Activated naive CD4-positive, alpha-beta T cell treated with anti-CD3 and anti-CD28 coated beads for 36 hours (primary cell): ENCODE data around the gene CACNA1I. TPM values are rescaled to one million over a fixed set of nuclear protein-coding genes. Genes with fewer than 3 reads are reported as not detected.

Experiments
- CTCF ChIA-PET: fragments of 350-600 bp; sonication (Branson Sonifier 250); formaldehyde crosslinking; loops from one replicate; lab custom pipeline; 2021; ENCODE audit warnings: antibody characterized with exemption; lab: Charles Lee
- DNase-seq: peaks from one replicate; pipeline ENCODE4 v3.0.0-alpha.2; 2020
- H3K27ac Mint-ChIP-seq: one replicate; pipeline ENCODE4 v1.8.0; 2021; ENCODE audit warnings: mild to moderate bottlenecking, mixed read lengths
- H3K27me3 Mint-ChIP-seq: one replicate; pipeline ENCODE4 v1.8.0; 2021; ENCODE audit warnings: low read depth, mixed read lengths
- H3K36me3 Mint-ChIP-seq: one replicate; pipeline ENCODE4 v1.8.0; 2021; ENCODE audit warnings: low read depth, mixed read lengths
- H3K4me1 Mint-ChIP-seq: one replicate; pipeline ENCODE4 v1.8.0; 2021; ENCODE audit warnings: low read depth, mixed read lengths
- H3K4me3 Mint-ChIP-seq: one replicate; pipeline ENCODE4 v1.8.0; 2021; ENCODE audit warnings: mild to moderate bottlenecking, moderate library complexity, mixed read lengths
- H3K9me3 Mint-ChIP-seq: one replicate; pipeline ENCODE4 v1.8.0; 2021; ENCODE audit warnings: mixed read lengths
- intact Hi-C: fragments of 100-400 bp; cut with micrococcal nuclease; formaldehyde crosslinking; loops from one replicate; pipeline ENCODE4 v1.15.1; 2023
- total RNA-seq, 2 experiments: library from RNA; stranded (reverse); gene quantifications; one replicate each; pipeline ENCODE4 v1.2.3, GENCODE V29; 2021

Gene CACNA1I
- total RNA-seq, 2 experiments from 2014 or later, result 0.27 to 0.31 TPM

DNA sequence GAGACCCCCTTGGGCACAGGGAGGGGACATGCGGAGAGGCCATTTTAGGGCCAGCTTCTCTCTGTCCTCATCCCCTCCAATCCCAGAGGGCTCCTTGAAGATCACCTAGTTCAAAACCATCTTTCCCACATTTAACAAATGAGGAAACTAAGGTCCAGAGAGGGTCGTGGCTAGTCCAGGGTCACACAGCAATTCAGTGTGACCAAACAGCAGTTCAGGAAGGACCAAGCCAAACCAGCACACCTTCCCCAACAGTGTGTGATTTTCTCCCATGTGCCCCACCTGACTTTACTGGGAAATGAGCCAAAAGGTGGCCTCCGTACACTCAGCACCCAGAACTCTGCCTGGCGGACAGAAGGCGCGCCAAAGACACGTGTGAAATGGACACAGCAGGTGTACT is 51.3 kb downstream of the CACNA1I start:
- Mint-ChIP-seq H3K4me3 (no peak overlapping the region), H3K36me3 (no peaks in the 10 kb centered on the region), H3K27ac (no peak overlapping the region), H3K9me3 (no peaks in the 10 kb centered on the region), H3K27me3 (no peaks in the 10 kb centered on the region), H3K4me1 (peaks cover 10% of the 10 kb centered on the region)
- CTCF ChIA-PET, result interaction anchor here (0.6 to 1.5 kb wide), 8 partner anchors 8 to 403 kb away, joined by 3 to 5 read pairs (median 3); no protein-coding TSS in a partner anchor
- DNase-seq, result no peak
- intact Hi-C loops, result loop anchor here (2.0 kb wide), 2 partner anchors 319 to 403 kb away; no protein-coding TSS in a partner anchor

DNA sequence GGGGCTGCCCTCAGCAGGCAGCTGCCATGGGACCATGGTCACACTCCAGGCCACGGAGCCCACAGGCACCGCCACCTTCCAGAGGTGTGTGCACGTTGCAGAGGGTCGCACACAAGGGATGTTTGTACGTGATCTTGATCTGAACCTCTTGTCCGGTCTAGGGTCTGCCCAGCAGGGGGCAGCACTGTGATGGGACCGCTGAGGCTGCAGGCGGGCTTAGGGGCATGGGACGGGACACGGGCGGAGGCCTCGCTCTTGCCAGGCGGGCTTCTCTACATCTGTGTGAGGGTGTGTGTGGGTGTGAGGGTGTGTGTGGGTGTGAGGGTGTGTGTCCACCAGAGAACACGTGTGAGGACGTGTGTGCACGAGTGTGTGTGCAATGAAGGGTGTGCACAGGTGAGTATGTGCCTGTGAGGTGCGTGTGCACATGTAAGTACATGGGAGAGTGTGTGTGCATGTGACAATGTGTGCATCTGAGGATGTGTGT is 52.4 kb downstream of the CACNA1I start:
- intact Hi-C loops, result loop anchor here (2.0 kb wide), 2 partner anchors 318 to 402 kb away; no protein-coding TSS in a partner anchor
- Mint-ChIP-seq H3K9me3 (no peaks in the 10 kb centered on the region), H3K27me3 (no peaks in the 10 kb centered on the region), H3K4me3 (no peak overlapping the region), H3K36me3 (no peaks in the 10 kb centered on the region), H3K4me1 (peaks cover 4% of the 10 kb centered on the region), H3K27ac (no peak overlapping the region)
- peak; percentile 82 for DNase-seq
- CTCF ChIA-PET, result interaction anchor here (0.6 to 1.5 kb wide), 6 partner anchors 14 to 402 kb away, joined by 3 to 4 read pairs (median 3); no protein-coding TSS in a partner anchor

DNA sequence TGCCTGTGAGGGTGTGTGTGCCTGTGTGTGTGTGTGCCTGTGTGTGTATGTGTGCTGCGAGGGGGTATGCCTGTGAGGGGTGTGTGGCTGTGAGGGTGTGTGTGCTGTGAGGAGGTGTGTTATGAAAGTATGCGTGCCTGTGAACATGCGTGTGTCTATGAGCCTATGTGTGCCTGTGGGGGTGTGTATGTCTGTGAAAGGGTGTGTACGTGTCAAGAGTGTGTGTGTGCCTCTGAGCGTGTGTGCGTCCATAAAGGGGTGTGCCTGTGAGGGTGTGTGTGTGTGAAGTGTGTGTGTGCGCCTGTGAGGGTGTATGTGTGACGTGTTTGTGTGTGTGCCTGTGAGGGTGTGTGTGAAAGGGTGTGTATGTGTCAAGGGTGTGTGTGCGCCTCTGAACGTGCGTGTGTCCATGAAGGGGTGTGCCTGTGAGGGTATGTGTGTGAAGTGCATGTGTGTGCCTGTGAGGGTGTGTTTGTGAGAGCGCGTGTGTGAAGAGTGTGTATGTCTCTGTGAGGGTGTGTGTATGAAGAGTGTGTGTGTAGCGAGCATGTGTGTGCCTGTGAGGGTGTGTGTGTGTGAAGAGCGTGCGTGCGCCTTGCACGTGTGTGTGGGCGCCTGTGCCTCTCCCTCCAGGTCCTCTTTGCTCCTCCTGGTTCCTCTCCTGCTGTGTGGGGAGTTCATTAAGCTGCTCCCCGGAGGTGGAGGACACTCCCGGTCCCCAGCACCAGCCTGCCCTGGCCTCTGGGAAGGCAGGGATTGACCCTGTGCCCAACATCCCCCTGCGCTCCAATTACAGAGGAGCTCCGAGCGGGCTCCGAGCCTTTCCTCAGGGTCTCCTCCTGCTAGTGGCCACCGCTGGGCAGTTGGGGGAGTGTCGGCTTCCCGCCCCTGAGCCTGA is 53.3 kb downstream of the CACNA1I start:
- no peaks in the 10 kb centered on the region for H3K27me3 Mint-ChIP-seq
- no peaks in the 10 kb centered on the region for H3K4me1 Mint-ChIP-seq
- CTCF ChIA-PET, result interaction anchor here (0.5 to 1.0 kb wide), 4 partner anchors 15 to 340 kb away, joined by 3 to 4 read pairs (median 3); no protein-coding TSS in a partner anchor
- no peaks in the 10 kb centered on the region for H3K9me3 Mint-ChIP-seq
- H3K4me3 Mint-ChIP-seq, result no peak overlapping the region
- intact Hi-C loops, result loop anchor here (2.0 kb wide), 2 partner anchors 317 to 401 kb away; no protein-coding TSS in a partner anchor
- H3K27ac Mint-ChIP-seq, result no peak overlapping the region
- H3K36me3 Mint-ChIP-seq, result no peaks in the 10 kb centered on the region
- no peak for DNase-seq

DNA sequence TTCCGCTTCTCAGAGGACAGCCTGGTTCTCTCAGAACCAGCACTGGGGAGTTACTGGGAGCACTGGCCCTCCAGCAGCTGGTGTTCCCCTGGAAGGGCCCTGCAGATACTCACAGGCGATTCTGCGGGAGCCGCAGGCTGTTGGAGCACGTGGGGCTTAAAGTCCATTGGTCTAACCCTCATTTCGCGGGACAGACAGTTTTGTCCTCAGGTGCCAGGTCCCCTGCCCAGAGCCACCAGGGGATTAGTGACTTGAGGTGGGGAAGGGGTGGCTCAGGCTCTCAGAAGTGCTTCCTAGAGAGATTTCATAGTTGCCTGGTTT is 53.9 kb downstream of the CACNA1I start:
- no peaks in the 10 kb centered on the region for H3K9me3 Mint-ChIP-seq
- DNase-seq, result no peak
- H3K4me3 Mint-ChIP-seq, result no peak overlapping the region
- H3K36me3 Mint-ChIP-seq, result no peaks in the 10 kb centered on the region
- CTCF ChIA-PET, result interaction anchor here (0.5 to 1.0 kb wide), 5 partner anchors 16 to 339 kb away, joined by 3 to 4 read pairs (median 3); no protein-coding TSS in a partner anchor
- intact Hi-C loops, result no loop called here
- H3K27ac Mint-ChIP-seq, result no peak overlapping the region
- no peaks in the 10 kb centered on the region for H3K4me1 Mint-ChIP-seq
- no peaks in the 10 kb centered on the region for H3K27me3 Mint-ChIP-seq

DNA sequence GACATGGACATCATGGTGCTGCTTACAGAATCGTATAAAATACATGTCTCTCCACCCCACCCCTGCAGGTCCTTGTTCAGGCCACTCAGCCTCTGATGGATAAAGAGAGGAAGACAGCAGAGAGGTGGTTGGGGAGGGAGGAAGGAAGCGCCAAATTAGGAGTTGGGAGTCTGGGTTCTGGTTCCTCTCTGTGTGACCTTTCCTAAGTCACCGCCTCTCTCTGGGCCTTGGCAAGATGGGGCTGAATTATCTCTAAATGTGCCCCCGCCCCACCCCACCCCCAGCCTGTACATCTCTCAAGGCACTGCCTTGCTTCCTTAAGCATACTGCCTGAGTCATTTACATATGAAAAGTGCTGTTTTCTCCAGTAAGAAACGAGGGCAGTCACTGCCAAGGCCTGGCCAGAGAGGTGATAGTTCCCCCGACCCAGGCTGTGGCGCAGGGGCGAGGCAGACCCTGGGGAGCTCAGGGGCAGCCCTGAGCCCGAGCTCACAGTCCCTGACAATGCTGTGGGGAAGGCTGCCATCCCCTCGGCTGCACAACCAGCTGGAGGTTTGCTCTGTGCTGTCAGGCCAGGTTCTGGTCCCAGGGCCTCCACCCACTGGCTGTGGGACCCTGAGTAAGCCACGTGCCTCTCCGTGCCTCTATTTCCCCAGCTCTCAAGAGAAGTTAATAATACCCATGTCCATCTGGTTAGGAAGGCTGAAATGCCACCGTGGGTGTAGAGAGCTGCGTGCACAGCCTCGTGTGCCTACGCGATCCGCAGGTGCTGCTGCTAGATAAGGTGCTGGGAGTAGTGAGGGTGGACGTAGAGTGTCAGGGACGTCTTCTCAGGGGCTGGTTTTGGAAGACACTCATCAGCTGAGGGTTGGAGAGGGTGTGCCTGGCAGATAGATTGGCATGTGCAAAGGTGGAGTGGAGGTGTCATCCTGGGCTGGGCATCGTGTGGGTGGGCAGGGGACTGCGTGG is 55.3 kb downstream of the CACNA1I start:
- Mint-ChIP-seq H3K27ac (no peak overlapping the region), H3K9me3 (no peaks in the 10 kb centered on the region), H3K4me1 (no peaks in the 10 kb centered on the region), H3K4me3 (no peak overlapping the region), H3K27me3 (no peaks in the 10 kb centered on the region), H3K36me3 (no peaks in the 10 kb centered on the region)
- no peak for DNase-seq
- intact Hi-C loops, result no loop called here
- CTCF ChIA-PET, result interaction anchor here (1.6 kb wide), 1 partner anchor 399 kb away, joined by 7 read pairs; no protein-coding TSS in a partner anchor

DNA sequence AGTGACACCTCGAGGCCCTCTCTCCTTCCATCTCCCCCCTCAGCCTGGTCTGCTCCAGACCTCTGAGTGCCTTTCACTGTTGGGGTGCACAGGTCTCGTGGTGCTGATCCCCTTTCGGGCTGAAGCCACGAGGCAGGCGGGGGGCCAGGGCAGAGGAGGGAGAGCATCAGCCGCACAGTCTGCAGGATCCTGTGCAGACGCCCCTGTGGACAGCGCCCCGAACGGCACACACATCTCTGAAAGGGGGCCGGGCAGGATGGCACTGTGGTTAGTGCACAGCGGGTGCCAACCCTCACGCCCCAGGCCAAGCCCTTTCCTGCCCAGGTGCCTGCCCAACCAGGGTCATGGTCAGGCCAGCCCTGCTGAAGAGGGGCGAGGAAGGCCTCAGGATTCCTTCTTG is 56.7 kb downstream of the CACNA1I start:
- CTCF ChIA-PET, result no interaction called here
- no peaks in the 10 kb centered on the region for H3K9me3 Mint-ChIP-seq
- H3K4me3 Mint-ChIP-seq, result no peak overlapping the region
- H3K27me3 Mint-ChIP-seq, result no peaks in the 10 kb centered on the region
- H3K36me3 Mint-ChIP-seq, result no peaks in the 10 kb centered on the region
- H3K27ac Mint-ChIP-seq, result no peak overlapping the region
- peaks cover 4% of the 10 kb centered on the region for H3K4me1 Mint-ChIP-seq
- no peak for DNase-seq
- intact Hi-C loops, result no loop called here

DNA sequence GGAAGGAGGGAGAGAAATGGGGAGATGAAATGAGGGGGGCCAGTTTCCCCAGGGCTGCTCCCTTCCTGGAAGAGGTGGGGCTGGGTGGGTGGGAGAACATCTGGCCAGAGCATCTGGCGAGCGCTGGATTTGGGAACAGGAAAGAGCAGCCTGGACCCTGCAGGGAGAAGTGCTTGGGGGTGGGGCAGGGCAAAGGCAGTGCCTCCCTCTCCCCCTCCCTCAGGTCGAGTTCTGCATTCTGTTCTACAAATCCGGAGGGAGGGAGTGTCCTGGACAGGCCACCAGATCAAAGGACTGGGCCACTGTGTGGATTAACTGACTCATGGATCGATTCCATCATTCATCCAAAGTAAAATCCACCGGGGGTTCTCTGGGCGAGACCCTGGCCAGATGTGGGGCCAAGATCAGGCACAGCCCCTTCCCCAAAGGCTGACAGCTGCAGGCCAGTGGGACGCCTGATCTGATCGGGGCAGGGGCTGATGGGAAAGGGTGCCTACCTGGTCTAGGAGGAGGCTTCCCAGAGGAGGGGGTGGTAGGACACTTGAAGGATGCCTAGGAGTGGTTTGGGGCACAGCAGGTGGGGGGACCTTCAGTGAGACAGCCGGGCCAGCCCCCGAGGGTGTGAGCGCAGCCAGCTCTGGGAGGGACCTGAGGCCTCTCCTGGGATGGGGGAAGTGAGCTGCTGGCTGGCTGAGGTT is 57.5 kb downstream of the CACNA1I start:
- intact Hi-C loops, result no loop called here
- H3K4me1 Mint-ChIP-seq, result peaks cover 4% of the 10 kb centered on the region
- H3K27me3 Mint-ChIP-seq, result no peaks in the 10 kb centered on the region
- no peak for DNase-seq
- H3K9me3 Mint-ChIP-seq, result no peaks in the 10 kb centered on the region
- no peaks in the 10 kb centered on the region for H3K36me3 Mint-ChIP-seq
- no peak overlapping the region for H3K27ac Mint-ChIP-seq
- CTCF ChIA-PET, result no interaction called here
- H3K4me3 Mint-ChIP-seq, result no peak overlapping the region

DNA sequence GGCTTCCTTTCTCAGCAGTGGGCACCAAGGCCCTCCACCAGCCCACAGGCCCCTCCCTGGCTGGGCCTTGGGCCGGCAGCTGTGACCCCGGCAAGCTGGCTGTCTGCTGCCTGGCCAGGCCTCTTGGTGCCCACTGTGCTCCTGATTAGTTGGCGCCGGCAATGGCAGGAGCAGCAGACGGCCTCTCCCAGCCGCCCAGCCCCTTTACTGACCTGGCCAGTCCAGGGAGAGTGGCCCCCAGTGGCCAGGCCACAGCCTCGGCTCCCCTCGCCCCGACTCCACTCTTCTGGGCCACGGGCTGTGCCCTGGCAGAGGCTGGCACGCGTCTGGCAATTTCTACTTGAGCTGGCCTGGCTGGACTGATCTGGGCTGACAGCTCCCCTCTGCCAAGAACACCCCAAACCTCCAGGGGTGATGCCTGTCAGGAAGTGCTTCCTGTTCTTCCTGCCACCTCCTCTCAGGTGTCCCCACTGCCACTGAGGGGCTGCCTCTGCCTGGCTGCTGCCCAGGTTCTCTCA is 58.1 kb downstream of the CACNA1I start:
- no peak overlapping the region for H3K4me3 Mint-ChIP-seq
- DNase-seq, result no peak
- H3K36me3 Mint-ChIP-seq, result no peaks in the 10 kb centered on the region
- CTCF ChIA-PET, result no interaction called here
- H3K27me3 Mint-ChIP-seq, result no peaks in the 10 kb centered on the region
- intact Hi-C loops, result no loop called here
- H3K27ac Mint-ChIP-seq, result no peak overlapping the region
- no peaks in the 10 kb centered on the region for H3K9me3 Mint-ChIP-seq
- peaks cover 4% of the 10 kb centered on the region for H3K4me1 Mint-ChIP-seq

DNA sequence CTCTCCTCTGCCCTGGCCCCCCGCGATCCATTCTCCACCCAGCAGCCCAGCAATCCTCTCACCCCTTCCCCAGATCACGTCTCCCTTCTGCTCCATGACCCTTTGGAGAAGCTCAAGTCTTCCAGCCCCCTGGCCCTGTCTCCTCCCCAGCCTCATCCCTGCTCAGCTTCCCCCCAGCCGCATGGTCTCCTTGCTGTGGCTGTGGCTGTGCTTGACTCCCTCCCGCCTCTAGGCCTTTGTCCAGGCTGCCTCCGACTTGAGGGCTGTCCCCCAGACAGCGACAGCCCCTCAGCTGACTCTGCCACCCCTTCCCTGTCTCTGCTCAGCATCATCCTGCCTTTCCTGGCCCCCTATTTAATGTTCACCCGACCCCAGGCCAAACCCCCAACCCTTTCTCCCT is 59.3 kb downstream of the CACNA1I start:
- CTCF ChIA-PET, result interaction anchor here (0.6 kb wide), 1 partner anchor 239 kb away, joined by 3 read pairs; no protein-coding TSS in a partner anchor
- DNase-seq, result no peak
- intact Hi-C loops, result no loop called here
- H3K4me3 Mint-ChIP-seq, result no peak overlapping the region
- H3K27ac Mint-ChIP-seq, result no peak overlapping the region
- peaks cover 10% of the 10 kb centered on the region for H3K4me1 Mint-ChIP-seq
- no peaks in the 10 kb centered on the region for H3K27me3 Mint-ChIP-seq
- no peaks in the 10 kb centered on the region for H3K36me3 Mint-ChIP-seq
- no peaks in the 10 kb centered on the region for H3K9me3 Mint-ChIP-seq

DNA sequence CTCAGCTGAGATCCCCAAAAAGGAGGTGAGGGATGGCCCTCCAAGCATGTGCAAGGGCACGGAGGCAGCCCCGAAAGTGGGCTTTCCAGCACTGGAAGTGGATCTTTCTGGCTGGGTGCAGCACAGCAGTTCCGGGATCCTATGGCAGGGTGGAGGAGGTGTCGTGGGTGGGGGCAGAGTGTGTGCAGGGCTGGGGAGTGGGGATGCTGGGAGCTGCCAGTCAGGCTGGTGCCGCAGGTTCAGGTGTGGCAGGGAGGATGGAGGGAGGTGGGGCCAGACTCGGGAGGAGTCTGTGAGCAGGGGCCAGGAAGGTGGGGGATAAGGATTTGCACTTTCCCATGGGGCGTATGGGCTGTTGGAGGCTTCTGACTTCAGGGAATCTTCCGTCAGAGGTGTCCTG is 60.2 kb downstream of the CACNA1I start:
- DNase-seq, result no peak
- peaks cover 12% of the 10 kb centered on the region for H3K4me1 Mint-ChIP-seq
- no peaks in the 10 kb centered on the region for H3K27me3 Mint-ChIP-seq
- H3K27ac Mint-ChIP-seq, result no peak overlapping the region
- H3K36me3 Mint-ChIP-seq, result no peaks in the 10 kb centered on the region
- intact Hi-C loops, result no loop called here
- CTCF ChIA-PET, result no interaction called here
- H3K4me3 Mint-ChIP-seq, result no peak overlapping the region
- H3K9me3 Mint-ChIP-seq, result no peaks in the 10 kb centered on the region
